CD4-positive, alpha-beta T cell treated with Interleukin-12 subunit alpha and Interleukin-12 subunit beta, for 1 hour (primary cell): ENCODE measurements around the gene SNF8.

Source experiments
- DNase-seq: peaks from one replicate; pipeline ENCODE4 v3.0.0-alpha.2; 2020

SNF8 gene

GRCh38 chr17:48928876-48929811, 15.5 kb downstream of the SNF8 start:
- no peak for DNase-seq

DNA sequence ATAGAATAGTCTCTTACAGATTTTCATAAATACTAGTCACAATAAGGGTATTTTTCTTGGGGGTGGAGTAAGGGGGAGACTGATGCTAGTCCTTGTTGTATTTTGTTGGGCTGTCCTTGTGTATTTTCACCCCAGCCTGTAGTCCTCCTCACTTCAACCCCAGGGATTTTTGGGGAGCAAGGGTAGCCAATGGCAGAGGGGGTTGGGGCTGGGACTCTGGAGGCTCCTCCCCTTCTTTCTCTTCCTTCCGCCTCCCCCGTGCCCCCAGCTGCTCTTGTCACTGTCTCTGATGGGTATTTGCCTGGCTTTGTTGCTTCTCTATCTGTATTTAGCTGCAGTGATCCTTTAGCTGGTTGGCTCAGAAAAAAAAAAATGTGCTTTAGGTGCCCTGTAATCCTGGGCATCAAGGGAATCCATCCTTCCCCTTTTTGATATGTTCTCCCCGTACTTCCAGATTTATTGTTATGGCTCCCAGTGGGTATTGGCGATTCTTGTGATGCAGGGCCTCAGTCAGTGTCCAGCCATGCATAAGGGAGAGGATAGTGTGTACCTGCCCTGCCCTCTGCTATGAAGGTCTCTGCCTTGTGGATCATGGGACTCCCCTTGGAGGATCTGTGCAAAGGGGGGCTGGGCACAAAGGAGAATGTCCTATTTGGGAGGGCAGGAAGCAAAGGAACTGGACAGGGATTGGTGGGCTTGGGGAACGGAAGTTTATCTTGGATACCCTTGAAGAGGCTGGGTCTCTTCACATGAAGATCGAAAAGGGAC, 16.5 kb downstream of the SNF8 start:
- DNase-seq: no peak

DNA sequence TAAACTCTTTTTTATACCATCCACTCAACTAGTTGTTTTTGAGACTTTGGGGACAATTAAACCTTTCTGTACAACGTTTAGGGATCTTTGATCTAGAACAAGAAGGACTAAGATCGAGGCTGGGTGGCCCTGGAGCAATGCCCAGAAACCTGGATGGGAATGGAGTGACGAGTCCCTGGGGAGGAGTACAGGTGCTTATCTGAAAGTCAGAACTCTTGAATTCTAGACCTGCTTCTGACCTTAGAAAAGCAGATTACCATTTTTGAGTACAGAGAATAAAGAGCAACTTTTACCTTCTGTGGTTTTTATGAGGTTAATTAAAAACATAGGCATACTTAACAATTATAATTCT, 18.7 kb downstream of the SNF8 start:
- DNase-seq: no peak

DNA sequence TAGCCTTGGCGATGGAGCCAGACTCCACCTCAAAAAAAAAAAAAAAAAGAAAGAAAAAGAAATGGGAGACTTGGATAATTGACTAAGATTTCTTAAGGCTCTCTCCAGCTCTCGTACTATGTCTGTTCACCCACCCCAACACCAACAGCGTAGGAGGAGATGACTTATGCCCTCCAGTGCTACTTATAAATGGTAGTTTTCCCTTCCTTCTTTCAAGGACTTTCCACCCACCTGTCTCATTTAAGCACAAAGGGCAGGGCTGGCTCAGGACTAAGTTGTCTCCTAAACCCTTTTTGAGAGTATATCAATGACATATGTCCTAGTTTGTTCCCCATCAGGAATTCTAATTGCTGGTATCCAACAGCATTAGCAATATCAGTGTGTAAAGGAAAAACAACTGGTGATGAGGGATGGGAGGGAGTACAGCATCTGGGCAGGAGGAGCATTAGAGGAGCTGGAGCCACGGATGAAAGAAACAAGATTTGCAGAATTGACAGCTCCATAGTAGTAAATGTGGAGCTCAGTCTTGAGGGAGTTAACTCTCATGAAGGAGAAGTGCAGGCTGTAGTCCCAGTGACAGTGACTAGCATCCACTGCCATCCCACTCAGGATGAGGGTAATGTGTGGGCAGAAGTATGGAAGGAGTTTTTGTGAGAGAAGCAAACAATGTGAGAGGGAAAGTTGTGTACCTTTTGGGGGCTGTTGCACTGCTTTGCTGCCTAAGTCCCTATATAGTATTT, 19.2 kb downstream of the SNF8 start:
- no peak for DNase-seq

DNA sequence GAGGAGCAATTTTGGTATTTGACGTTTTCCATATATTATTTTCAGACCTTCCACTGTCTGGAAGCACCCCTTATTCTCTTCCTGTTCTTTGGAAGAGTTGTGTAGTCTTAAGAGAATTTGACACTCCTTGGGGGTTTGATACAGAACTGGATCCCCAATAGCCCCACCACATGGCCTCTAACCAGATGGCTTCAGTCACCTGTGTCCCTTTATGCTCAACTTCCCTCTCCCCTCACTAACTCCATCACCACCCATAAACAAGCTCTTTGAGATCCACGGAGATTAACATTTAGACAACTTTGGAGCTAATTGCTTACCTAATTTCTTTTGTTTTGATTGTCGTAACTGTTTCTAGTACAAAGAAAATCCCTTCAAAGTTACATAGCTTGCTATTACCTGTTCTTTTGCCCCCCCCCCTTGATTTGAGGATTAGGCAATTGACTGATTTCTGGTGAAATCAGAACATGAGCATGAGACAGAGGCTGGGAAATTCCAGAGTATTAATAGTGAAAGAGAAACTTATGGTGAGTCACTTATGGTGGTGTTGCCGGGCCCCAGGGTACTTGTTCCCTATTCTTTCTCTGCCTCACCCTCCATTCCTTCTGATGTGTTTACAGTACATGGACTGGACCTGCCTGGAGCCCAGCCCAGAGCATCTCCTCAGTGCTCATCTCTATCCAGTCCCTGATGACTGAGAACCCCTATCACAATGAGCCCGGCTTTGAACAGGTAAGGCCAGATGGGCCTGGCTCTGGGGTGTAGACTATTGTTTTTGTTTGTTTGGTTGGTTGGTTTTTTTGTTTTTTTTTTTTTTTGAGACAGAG, 29.0 kb downstream of the SNF8 start:
- DNase-seq: peak; percentile 58

GRCh38 chr17:48912476-48912875, 32.2 kb downstream of the SNF8 start:
- no peak for DNase-seq

GRCh38 chr17:48910370-48910769, 34.3 kb downstream of the SNF8 start:
- DNase-seq: no peak

DNA sequence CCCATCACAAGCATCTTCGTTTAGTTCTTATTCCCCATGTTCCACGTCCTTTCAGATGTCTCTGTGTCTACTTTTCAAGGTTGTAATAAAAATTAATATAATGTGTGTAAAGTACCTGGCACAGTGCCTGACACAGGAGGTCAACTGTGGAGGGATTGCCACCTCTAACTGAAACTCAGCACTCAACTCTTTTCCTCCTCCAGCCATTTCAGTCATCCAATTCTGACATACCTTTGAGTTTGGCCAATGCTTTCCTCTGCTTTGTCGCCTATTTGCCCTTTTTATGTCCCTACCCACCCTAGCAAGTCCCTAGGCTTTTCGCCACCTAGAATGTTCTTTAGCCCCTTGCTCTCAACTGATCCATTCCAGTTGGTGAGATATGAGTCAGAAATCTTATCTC, 34.9 kb downstream of the SNF8 start:
- DNase-seq: no peak

DNA sequence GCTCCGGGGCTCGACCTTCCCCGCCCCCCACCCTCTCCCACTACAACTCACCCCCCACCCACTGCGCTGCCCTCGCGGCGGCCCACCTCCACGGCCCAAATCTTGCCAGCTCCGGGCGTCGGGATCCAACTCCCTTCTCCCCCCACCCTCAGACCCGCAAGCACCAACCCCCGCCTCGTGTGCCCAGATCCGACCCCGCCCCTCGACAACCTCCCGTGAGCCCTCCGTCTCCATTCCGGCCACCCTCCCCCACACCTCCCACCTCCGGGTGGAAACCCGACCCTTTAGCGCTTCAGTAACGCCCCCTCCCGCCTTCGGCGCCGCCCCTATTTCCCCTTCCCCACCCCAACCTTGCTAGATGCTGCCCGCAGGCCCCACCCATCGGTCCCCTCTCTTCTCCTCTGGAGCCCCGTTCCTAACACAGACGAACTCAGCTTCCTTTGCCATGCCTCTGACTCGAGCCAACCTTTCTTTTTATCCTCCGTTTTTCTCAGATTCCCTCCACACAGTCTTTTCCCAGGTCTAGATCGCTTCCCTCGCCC, 35.7 kb downstream of the SNF8 start:
- DNase-seq: peak; percentile 91

- peak; percentile 93 for DNase-seq
Measured at GRCh38 chr17:48908047-48908843, 36.4 kb downstream of the SNF8 start, which contains the start of gene UBE2Z. TSS of gene UBE2Z (plus strand) at chr17:48908407. CDS start at chr17:48908504, 97 bp downstream.

- DNase-seq: no peak
Measured at GRCh38 chr17:48907713-48908046, 37.0 kb downstream of the SNF8 start.

DNA sequence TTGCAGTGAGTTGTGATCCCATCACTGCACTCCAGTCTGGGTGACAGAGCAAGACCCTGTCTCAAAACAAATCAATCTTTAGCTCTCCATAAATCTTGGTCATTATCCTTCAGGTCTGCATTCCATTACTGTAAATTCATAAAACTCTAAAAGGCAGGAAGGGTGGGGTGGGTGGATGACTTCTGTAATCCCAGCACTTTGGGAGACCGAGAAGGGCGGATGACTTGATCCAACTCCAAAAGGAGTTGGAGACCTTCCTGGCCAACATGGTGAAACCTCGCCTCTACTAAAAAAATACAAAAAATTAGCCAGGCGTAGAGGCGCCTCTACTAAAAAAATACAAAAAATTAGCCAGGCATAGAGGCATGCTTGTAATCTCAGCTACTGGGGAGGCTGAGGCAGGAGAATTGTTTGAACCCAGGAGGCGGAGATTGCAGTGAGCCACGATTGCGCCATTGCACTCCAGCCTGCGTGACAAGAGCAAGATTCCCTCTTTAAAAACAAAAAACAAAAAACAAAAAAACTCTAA, 38.6 kb downstream of the SNF8 start:
- no peak for DNase-seq

- DNase-seq: no peak
Measured at GRCh38 chr17:48904428-48904827, 40.2 kb downstream of the SNF8 start.

DNA sequence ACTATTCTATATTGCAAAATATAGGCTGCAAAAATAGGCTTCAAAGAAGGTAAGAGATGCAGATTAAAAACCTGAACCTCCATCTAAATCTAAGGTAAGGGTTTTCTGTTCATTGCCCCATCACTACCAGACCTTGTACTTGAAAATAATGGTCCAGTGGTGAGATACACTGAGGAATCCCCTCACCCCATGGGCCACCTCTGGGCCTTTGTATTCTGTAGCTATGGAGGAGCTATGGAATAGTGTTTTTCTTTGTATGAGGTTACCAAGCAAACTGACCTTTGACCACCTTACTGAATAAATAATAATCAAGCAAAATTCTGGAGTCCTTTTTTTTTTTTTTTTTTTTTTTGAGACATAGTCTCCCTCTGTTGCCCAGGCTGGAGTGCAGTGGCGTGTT, 41.2 kb downstream of the SNF8 start:
- no peak for DNase-seq

- no peak for DNase-seq
Measured at GRCh38 chr17:48901241-48901640, 43.4 kb downstream of the SNF8 start.

GRCh38 chr17:48894886-48895285, 49.8 kb downstream of the SNF8 start:
- no peak for DNase-seq

DNA sequence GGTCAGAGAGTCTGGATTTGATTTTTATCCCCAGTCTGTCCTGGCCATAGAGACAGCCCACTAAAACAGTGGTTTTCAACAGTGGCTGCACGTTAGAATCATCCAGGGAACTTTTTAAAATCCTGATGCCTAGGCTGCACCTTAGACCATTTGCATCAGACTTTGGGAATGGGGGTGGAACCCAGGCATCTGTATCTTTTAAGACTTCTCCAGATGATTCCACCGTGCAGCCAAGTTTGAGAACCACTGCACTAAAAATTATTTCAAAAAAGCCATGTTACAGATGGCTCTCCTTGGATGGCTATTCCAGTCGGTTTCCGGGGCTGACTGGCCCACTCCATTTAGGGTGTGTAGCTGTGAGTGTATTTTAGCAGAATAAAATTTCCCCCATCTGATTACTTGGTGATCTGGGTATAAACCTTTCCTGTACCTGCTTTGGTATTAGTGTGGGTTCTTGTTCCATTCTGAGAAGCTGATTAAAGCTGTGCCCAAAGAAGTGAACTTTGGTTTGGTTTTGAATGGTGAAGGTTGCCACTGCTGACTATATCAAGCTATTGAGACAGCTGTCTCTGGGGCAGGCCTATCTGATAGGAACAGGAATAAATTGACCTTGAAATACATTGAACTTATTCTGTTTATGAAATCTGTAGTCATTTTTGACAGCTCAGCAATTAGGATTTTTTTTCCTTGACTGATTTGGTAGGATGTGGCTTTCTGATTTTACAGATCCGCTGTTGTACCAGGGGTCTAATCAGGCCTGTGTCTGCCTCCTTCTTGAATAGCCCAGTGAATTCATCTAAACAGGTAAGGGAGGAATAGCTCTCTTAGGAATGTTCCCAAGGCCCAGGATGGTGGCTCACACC, 50.8 kb downstream of the SNF8 start:
- no peak for DNase-seq

- no peak for DNase-seq
Measured at GRCh38 chr17:48892940-48893645, 51.5 kb downstream of the SNF8 start.

GRCh38 chr17:48890086-48890485, 54.6 kb downstream of the SNF8 start:
- no peak for DNase-seq
